ENCODE measurements around the gene FKTN. TPM values are rescaled to one million over a fixed set of nuclear protein-coding genes. Genes with fewer than 3 reads are reported as not detected.
A peak's percentile ranks its signal among the peaks of the same experiment; 100 is the strongest.

FKTN gene
- total and polyA plus RNA-seq, 9 of the 15 experiments (the other 6 are each of a cell fraction or from before 2014, with no cell fraction given) = 5.4 to 16.3 (median 10.4) TPM

- TF ChIP-seq CUX1 (CRISPR knock-in tag; IDR thresholded peaks at IDR 0.05) (no peak), NFIC (IDR thresholded peaks at IDR 0.05) (0 out of 2 replicates have a peak, but pooled peaks have one; percentile 11), ZNF695 (CRISPR knock-in tag; IDR thresholded peaks at IDR 0.05) (no peak), PHF8 (IDR thresholded peaks at IDR 0.05; ENCODE audit: borderline replicate concordance, low read length) (peak; percentile 83; the same call in 1 of the 2 replicates), PHB (CRISPR knock-in tag; IDR thresholded peaks at IDR 0.05) (no peak), ZNF133 (CRISPR knock-in tag; IDR thresholded peaks at IDR 0.05) (no peak), JUNB (CRISPR knock-in tag; conservative IDR thresholded peaks at IDR 0.05) (no peak), LCOR (CRISPR knock-in tag; IDR thresholded peaks at IDR 0.05) (peak; percentile 50; the same call in 1 of the 2 replicates), TEAD2 (tag; IDR thresholded peaks at IDR 0.05) (no peak), KLF16 (IDR thresholded peaks at IDR 0.05) (no peak), CEBPB (tag; IDR thresholded peaks at IDR 0.05) (no peak), TAL1 (IDR thresholded peaks at IDR 0.05) (no peak), ELF2 (CRISPR knock-in tag; IDR thresholded peaks at IDR 0.05) (no peak), C11orf30 (IDR thresholded peaks at IDR 0.05; ENCODE audit: low read depth) (peak; percentile 60), KDM2B (CRISPR knock-in tag; IDR thresholded peaks at IDR 0.05) (no peak)
- TF ChIP-seq, protein P1, sequence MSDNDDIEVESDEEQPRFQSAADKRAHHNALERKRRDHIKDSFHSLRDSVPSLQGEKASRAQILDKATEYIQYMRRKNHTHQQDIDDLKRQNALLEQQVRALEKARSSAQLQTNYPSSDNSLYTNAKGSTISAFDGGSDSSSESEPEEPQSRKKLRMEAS (CRISPR knock-in tag; IDR thresholded peaks at IDR 0.05) = no peak
Measured at GRCh38 chr9:105557804-105558610, at the start of gene FKTN (continued).
